Measurements from ENCODE around the gene SP2. TPM values are rescaled to one million over a fixed set of nuclear protein-coding genes. Genes with fewer than 3 reads are reported as not detected.
A peak's percentile ranks its signal among the peaks of the same experiment; 100 is the strongest.

The SP2 gene
- total RNA-seq, 1 experiment from 2014 or later: 3.9 TPM

DNA sequence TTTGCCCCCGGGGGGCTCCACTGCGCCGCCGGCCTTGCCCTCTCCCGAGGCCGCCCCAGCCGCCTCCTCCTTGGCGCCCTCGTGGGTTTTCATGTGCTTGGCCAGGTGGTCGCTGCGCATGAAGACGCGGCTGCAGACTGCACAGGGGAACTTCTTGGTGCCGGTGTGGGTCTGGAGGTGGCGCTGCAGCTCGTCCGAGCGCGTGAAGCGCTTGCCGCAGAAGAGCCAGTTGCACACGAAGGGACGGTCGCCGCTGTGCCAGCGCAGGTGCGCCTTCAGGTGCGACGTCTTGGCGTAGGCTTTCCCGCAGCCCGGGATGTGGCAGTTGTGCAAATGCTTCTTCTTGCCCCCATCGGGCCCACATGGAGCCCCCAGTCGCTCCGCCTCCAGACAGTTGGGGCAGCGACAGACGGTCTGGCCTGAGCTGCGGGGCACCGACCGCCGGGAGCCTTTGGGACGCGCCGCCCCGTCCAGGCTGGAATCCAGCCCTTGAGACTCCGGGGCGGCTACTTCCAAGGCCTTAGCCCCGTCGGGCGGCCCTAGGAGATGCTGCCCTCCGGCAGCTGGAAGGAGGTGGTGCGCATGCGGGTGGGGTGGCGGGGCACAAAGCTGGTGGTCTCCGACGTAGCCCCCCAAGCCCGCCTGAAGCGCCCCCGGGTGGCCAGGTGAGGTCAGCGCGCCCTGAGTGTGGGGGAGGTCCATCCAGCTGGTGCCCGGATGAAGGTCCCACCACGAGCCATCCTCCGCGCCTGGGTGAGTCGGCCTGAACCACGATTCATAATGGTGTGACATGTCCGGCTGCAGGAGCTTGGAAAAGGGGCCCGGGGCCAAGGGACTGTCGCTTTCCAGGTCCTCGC lies 48.5 kb upstream of the SP2 start:
- H3K27me3 ChIP-seq (ENCODE audit: low read length): no peaks in the 10 kb centered on the region
- no peak overlapping the region for H2AFZ ChIP-seq (ENCODE audit: low read length)
- no peak overlapping the region for H3K4me3 ChIP-seq (ENCODE audit: low read length)
- no peak for DNase-seq
- no peaks in the 10 kb centered on the region for H3K9me2 ChIP-seq (replicated peaks; ENCODE audit: low read length)
- POLR2A ChIA-PET (ENCODE audit: unreplicated experiment): no interaction called here
- H3K9ac ChIP-seq (ENCODE audit: low read length): no peak overlapping the region
- BruUV-seq (replicated peaks): no TSS peak
- no peaks in the 10 kb centered on the region for H3F3A ChIP-seq (ENCODE audit: low read length, unreplicated experiment)
- H3K4me2 ChIP-seq (ENCODE audit: low read length): no peak overlapping the region
- H3K4me1 ChIP-seq (ENCODE audit: insufficient read depth, low read length): peaks cover 16% of the 10 kb centered on the region
- no peaks in the 10 kb centered on the region for H3K36me3 ChIP-seq (ENCODE audit: low read depth, low read length)
- H3K9me3 ChIP-seq (ENCODE audit: low read length): no peaks in the 10 kb centered on the region
- CTCF ChIA-PET: interaction anchor here (0.6 kb wide), 1 partner anchor 116 kb away, joined by 4 read pairs; no protein-coding TSS in a partner anchor
- no peak overlapping the region for H3K27ac ChIP-seq (ENCODE audit: low read length)
- peaks cover 22% of the 10 kb centered on the region for H3K79me2 ChIP-seq (ENCODE audit: low read length)
- H4K20me1 ChIP-seq (ENCODE audit: low read length): no peaks in the 10 kb centered on the region
- intact Hi-C loops (cut with micrococcal nuclease): no loop called here
- ATAC-seq: no peak
- TF ChIP-seq, protein P1, sequence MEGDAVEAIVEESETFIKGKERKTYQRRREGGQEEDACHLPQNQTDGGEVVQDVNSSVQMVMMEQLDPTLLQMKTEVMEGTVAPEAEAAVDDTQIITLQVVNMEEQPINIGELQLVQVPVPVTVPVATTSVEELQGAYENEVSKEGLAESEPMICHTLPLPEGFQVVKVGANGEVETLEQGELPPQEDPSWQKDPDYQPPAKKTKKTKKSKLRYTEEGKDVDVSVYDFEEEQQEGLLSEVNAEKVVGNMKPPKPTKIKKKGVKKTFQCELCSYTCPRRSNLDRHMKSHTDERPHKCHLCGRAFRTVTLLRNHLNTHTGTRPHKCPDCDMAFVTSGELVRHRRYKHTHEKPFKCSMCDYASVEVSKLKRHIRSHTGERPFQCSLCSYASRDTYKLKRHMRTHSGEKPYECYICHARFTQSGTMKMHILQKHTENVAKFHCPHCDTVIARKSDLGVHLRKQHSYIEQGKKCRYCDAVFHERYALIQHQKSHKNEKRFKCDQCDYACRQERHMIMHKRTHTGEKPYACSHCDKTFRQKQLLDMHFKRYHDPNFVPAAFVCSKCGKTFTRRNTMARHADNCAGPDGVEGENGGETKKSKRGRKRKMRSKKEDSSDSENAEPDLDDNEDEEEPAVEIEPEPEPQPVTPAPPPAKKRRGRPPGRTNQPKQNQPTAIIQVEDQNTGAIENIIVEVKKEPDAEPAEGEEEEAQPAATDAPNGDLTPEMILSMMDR (conservative IDR thresholded peaks at IDR 0.05; ENCODE audit: low read depth, low read length): peak; percentile 67
- TF ChIP-seq EZH2phosphoT487 (IDR thresholded peaks at IDR 0.05; ENCODE audit: borderline replicate concordance, low read length): no peak

DNA sequence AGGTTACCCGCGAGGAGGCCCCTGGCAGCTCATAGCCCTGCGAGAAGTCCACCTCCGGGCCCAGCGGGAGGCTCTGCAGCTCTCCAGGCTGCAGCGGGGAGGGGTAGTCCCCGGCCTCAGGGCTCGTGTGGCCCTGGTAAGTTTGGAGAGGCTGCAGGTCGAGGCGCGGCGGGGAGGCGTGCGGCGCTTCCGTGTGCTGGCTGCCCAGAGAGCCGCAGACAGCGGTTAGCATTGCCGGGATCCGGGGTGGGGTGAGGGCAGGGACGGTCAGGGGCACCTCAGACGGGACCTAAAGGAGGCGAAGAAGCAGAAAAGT lies 47.9 kb upstream of the SP2 start:
- Histone ChIP-seq H3K4me3 (ENCODE audit: low read length) (no peak overlapping the region), H3K36me3 (ENCODE audit: low read depth, low read length) (no peaks in the 10 kb centered on the region), H3K9me3 (ENCODE audit: low read length) (no peaks in the 10 kb centered on the region), H3K27me3 (ENCODE audit: low read length) (no peaks in the 10 kb centered on the region), H2AFZ (ENCODE audit: low read length) (no peak overlapping the region), H3K79me2 (ENCODE audit: low read length) (peaks cover 22% of the 10 kb centered on the region), H3K4me1 (ENCODE audit: insufficient read depth, low read length) (peaks cover 16% of the 10 kb centered on the region), H3F3A (ENCODE audit: low read length, unreplicated experiment) (no peaks in the 10 kb centered on the region), H3K4me2 (ENCODE audit: low read length) (no peak overlapping the region), H3K9ac (ENCODE audit: low read length) (no peak overlapping the region), H4K20me1 (ENCODE audit: low read length) (no peaks in the 10 kb centered on the region), H3K9me2 (replicated peaks; ENCODE audit: low read length) (no peaks in the 10 kb centered on the region), H3K27ac (ENCODE audit: low read length) (no peak overlapping the region)
- TF ChIP-seq EZH2 (IDR thresholded peaks at IDR 0.05; ENCODE audit: low read length, unreplicated experiment) (no peak), EZH2phosphoT487 (IDR thresholded peaks at IDR 0.05; ENCODE audit: borderline replicate concordance, low read length) (no peak)
- no TSS peak for BruUV-seq (replicated peaks)
- intact Hi-C loops (cut with micrococcal nuclease): no loop called here
- ATAC-seq: no peak
- ChIA-PET CTCF (interaction anchor here (0.6 kb wide), 1 partner anchor 117 kb away, joined by 4 read pairs; no protein-coding TSS in a partner anchor), POLR2A (ENCODE audit: unreplicated experiment) (no interaction called here)
- no peak for DNase-seq

DNA sequence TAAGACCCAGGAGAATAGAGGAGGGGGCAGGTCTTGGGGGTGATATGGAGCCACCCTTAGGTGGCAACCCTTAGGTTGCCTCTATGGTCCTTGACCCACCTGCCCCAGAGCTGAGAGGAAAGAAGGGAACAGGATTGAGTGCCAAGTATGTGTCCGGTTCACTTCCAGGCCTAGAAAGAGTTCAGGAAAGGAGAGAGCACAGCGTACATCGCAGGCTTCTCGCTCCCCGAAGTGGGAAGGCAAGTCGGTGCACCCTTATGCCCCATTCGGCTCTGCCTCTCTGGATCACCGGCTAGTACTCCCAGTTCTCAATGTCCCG lies 45.7 kb upstream of the SP2 start:
- intact Hi-C loops (cut with micrococcal nuclease): loop anchor here (2.0 kb wide), 1 partner anchor 14 kb away; no protein-coding TSS in a partner anchor
- no peaks in the 10 kb centered on the region for H3F3A ChIP-seq (ENCODE audit: low read length, unreplicated experiment)
- H3K9me3 ChIP-seq (ENCODE audit: low read length): no peaks in the 10 kb centered on the region
- no peaks in the 10 kb centered on the region for H4K20me1 ChIP-seq (ENCODE audit: low read length)
- H3K4me2 ChIP-seq (ENCODE audit: low read length): peak overlapping the region; percentile 98
- no TSS peak for BruUV-seq (replicated peaks)
- no peak overlapping the region for H3K27ac ChIP-seq (ENCODE audit: low read length)
- H3K9ac ChIP-seq (ENCODE audit: low read length): peak overlapping the region; percentile 72
- H3K4me1 ChIP-seq (ENCODE audit: insufficient read depth, low read length): peaks cover 16% of the 10 kb centered on the region
- H3K36me3 ChIP-seq (ENCODE audit: low read depth, low read length): no peaks in the 10 kb centered on the region
- DNase-seq: peak; percentile 39
- TF ChIP-seq, protein P1 (conservative IDR thresholded peaks at IDR 0.05; ENCODE audit: low read depth, low read length): no peak
- TF ChIP-seq EZH2 (IDR thresholded peaks at IDR 0.05; ENCODE audit: low read length, unreplicated experiment): no peak
- TF ChIP-seq EZH2phosphoT487 (IDR thresholded peaks at IDR 0.05; ENCODE audit: borderline replicate concordance, low read length): no peak
- H3K79me2 ChIP-seq (ENCODE audit: low read length): peaks cover 22% of the 10 kb centered on the region
- CTCF ChIA-PET: interaction anchor here (0.5 to 1.7 kb wide), 6 partner anchors 9 to 167 kb away, joined by 3 to 16 read pairs (median 6); partner anchors contain the start of genes PNPO and SCRN2
- peak; percentile 39 for ATAC-seq
- H3K4me3 ChIP-seq (ENCODE audit: low read length): peak overlapping the region; percentile 88
- H3K27me3 ChIP-seq (ENCODE audit: low read length): peaks cover 13% of the 10 kb centered on the region
- POLR2A ChIA-PET (ENCODE audit: unreplicated experiment): no interaction called here
- H3K9me2 ChIP-seq (replicated peaks; ENCODE audit: low read length): no peaks in the 10 kb centered on the region
- H2AFZ ChIP-seq (ENCODE audit: low read length): peak overlapping the region; percentile 95
